Pancreas (tissue), 10 donors: ENCODE results near the gene KMT2A. TPM values are rescaled to one million over a fixed set of nuclear protein-coding genes. Genes with fewer than 3 reads are reported as not detected.
"Not testable (repeated sequence)": the region's sequence is repeated elsewhere in the genome, so short reads cannot be mapped to it uniquely, and the experiment has no call there.

Experiments
- ATAC-seq, 4 donors: fragments of 200-7000 bp; cut with Tn5 transposase; one replicate each; pipeline versions ENCODE4 v1.8.0 to v1.9.1; 2020; ENCODE audit warnings: mild to moderate bottlenecking in 4 of 4, moderate library complexity in 4 of 4
- DNase-seq, 6 donors: peaks; one replicate each; pipeline ENCODE4 v3.0.0-alpha.2; 2020
- FAIRE-seq: peaks from 2 replicates; lab custom pipeline; 2012; peaks lifted over from hg19 to GRCh38; lab: Jason Lieb, UNC
- H3K27ac ChIP-seq, 4 donors: fragments of 200-600 bp; sonication (generic); 1 replicate in 3 of 4; 2 replicates in 1 of 4; pipeline versions ENCODE4 v1.5.0 to v1.8.0; 2020
- H3K27me3 ChIP-seq, 4 donors: fragments of 200-600 bp; one replicate each; pipeline ENCODE4 v1.8.0; 2021
- H3K36me3 ChIP-seq, 3 donors: fragments of 200-600 bp; sonication (generic) in 1 of 3; one replicate each; pipeline versions ENCODE4 v1.5.0 to v1.8.0; 2020 to 2021
- H3K4me1 ChIP-seq, 3 donors: fragments of 200-600 bp; one replicate each; pipeline ENCODE4 v1.8.0; 2021
- H3K4me3 ChIP-seq, 4 donors: fragments of 200-600 bp; sonication (generic) in 2 of 4; one replicate each; pipeline versions ENCODE4 v1.5.0 to v1.8.0; 2020 to 2021
- H3K9me3 ChIP-seq, 4 donors: fragments of 200-600 bp; one replicate each; pipeline ENCODE4 v1.8.0; 2021
- CTCF ChIP-seq, 4 donors: fragments of 200-600 bp; sonication (generic) in 3 of 4; IDR thresholded peaks; one replicate each; pipeline versions ENCODE4 v1.5.0 to v1.8.0; 2021; ENCODE audit warnings: antibody characterized with exemption in 4 of 4
- WGBS, 2 donors: extraction: QIAGEN DNeasy Blood & Tissue Kit; methylation state at CpG; one replicate each; pipeline ENCODE4 v1.1.7; 2013; 5-methylcytosine and 5-hydroxymethylcytosine counted together
- intact Hi-C, 3 donors: fragments of 100-400 bp; cut with DNase I; formaldehyde crosslinking; loops; one replicate each; pipeline versions ENCODE4 v1.11.1 to v1.14.2; 2022
- polyA plus RNA-seq, 2 donors: library from polyadenylated mRNA; stranded (reverse); fragments of 200-250 nt; gene quantifications; one replicate each; pipeline ENCODE4 v1.2.3, GENCODE V29; 2013
- total RNA-seq, 6 donors: library from RNA; stranded (reverse); fragmentation: NEBNext Ultra II Directional in 4 of 6; extraction: Animal tissue kit (Norgen Biotek cat#: 25700) in 4 of 6; gene quantifications; one replicate each; pipeline versions ENCODE4 v1.2.1 to v1.2.4, GENCODE V29; 2021 to 2023
- donor health status: healthy with polysubstance abuse.
- donor health status: DM: no; HTN: no; CAD: no; lungs with moderate emphysema.
- donor health status: DM: no; HTN: no; CAD: no.
- donor health status: control.
- donor health status: control.
- donor health status: Bipolar disorder and iron deficiency.
- donor health status: DM: yes; HTN: yes; CAD: no.
- donor health status: DM: no; HTN: no; CAD: no.
- donor health status: DM: no; HTN: no; CAD: no.
- donor health status: DM: yes; HTN: yes; CAD: no.

The KMT2A gene
- total and polyA plus RNA-seq, 8 donors, result 13.9 to 46.3 (median 32.4) TPM

GRCh38 chr11:118449316-118449918 is 13.1 kb downstream of the KMT2A start:
- no peak for TF ChIP-seq CTCF (IDR thresholded peaks at IDR 0.05)
- ATAC-seq (no peak), FAIRE-seq (no peak), DNase-seq (no peak)
- H3K36me3 ChIP-seq, result peaks cover 0 to 7% (median 0%) of the 10 kb centered on the region in 3 donors
- H3K27me3 ChIP-seq, result no peaks in the 10 kb centered on the region
- H3K4me1 ChIP-seq, result peaks cover 0 to 3% (median under 1%) of the 10 kb centered on the region in 3 donors
- 82 to 97% methylated on average over 4 of the region's 4 CpGs for WGBS, 2 donors
- intact Hi-C loops, result no loop called here
- H3K27ac ChIP-seq, result no peak overlapping the region
- H3K9me3 ChIP-seq, result no peaks in the 10 kb centered on the region
- H3K4me3 ChIP-seq, result no peak overlapping the region

GRCh38 chr11:118450451-118450850 is 14.2 kb downstream of the KMT2A start:
- no peaks in the 10 kb centered on the region for H3K9me3 ChIP-seq
- no peak for TF ChIP-seq CTCF (IDR thresholded peaks at IDR 0.05)
- WGBS, 2 donors, result 72 to 79% methylated on average over 1 of the region's 1 CpG
- intact Hi-C loops, result no loop called here
- peaks cover 0 to 7% (median 0%) of the 10 kb centered on the region in 3 donors for H3K36me3 ChIP-seq
- FAIRE-seq, result no peak
- no peaks in the 10 kb centered on the region for H3K27me3 ChIP-seq
- H3K4me3 ChIP-seq, result no peak overlapping the region
- no peak for ATAC-seq
- peaks cover 0 to 3% (median 0%) of the 10 kb centered on the region in 3 donors for H3K4me1 ChIP-seq
- no peak overlapping the region for H3K27ac ChIP-seq
- DNase-seq, result no peak

GRCh38 chr11:118462178-118462577 is 25.9 kb downstream of the KMT2A start:
- WGBS, 2 donors, result 81 to 82% methylated on average over 2 of the region's 2 CpGs
- Histone ChIP-seq H3K4me3 (no peak overlapping the region), H3K9me3 (no peaks in the 10 kb centered on the region), H3K36me3 (no peaks in the 10 kb centered on the region), H3K27me3 (no peaks in the 10 kb centered on the region), H3K27ac (no peak overlapping the region), H3K4me1 (no peaks in the 10 kb centered on the region)
- intact Hi-C loops, result no loop called here
- FAIRE-seq (no peak), ATAC-seq (no peak), DNase-seq (no peak)
- TF ChIP-seq CTCF (IDR thresholded peaks at IDR 0.05), result no peak

- H3K4me1 ChIP-seq, intact Hi-C loops, ATAC-seq, H3K27ac ChIP-seq, FAIRE-seq, DNase-seq, H3K9me3 ChIP-seq, H3K27me3 ChIP-seq, H3K36me3 ChIP-seq, H3K4me3 ChIP-seq: not testable (repeated sequence)
- WGBS, 2 donors, result 92 to 95% methylated on average over 2 of the region's 2 CpGs
Observed at GRCh38 chr11:118468968-118469367, 32.7 kb downstream of the KMT2A start.

- intact Hi-C loops, result no loop called here
- DNase-seq (no peak), FAIRE-seq (no peak), ATAC-seq (no peak)
- Histone ChIP-seq H3K27ac (no peak overlapping the region), H3K9me3 (no peaks in the 10 kb centered on the region), H3K4me1 (peaks cover 0 to 4% (median 3%) of the 10 kb centered on the region in 3 donors), H3K36me3 (peaks cover 0 to 4% (median 0%) of the 10 kb centered on the region in 3 donors), H3K4me3 (no peak overlapping the region), H3K27me3 (no peaks in the 10 kb centered on the region)
- WGBS, 2 donors, result 94 to 96% methylated on average over 2 of the region's 2 CpGs
- TF ChIP-seq CTCF (IDR thresholded peaks at IDR 0.05), result no peak
Observed at GRCh38 chr11:118471030-118471429, 34.7 kb downstream of the KMT2A start.
